Measurements from ENCODE around the gene GBGT1.

- no peak for TF ChIP-seq POLR2AphosphoS5 (IDR thresholded peaks at IDR 0.05; ENCODE audit: insufficient read depth, low read depth, low read length)
- no peak for TF ChIP-seq GATA2 (IDR thresholded peaks at IDR 0.05; ENCODE audit: insufficient read depth, insufficient read length, low read depth, low read length)
- TF ChIP-seq CTCF (IDR thresholded peaks at IDR 0.05; ENCODE audit: extremely low read depth in 1 of 2, insufficient read depth in 1 of 2, low read depth in 1 of 2, low read length in 2 of 2), result no peak
Measured at GRCh38 chr9:133118568-133118967, 45.1 kb downstream of the GBGT1 start.

Measured in endothelial cell of umbilical vein (primary cell).